DMS53 (cell line): ENCODE results near the gene FGG.
A peak's percentile ranks its signal among the peaks of the same experiment; 100 is the strongest.

Experiments used
- DNase-seq: peaks from one replicate; lab custom pipeline; 2025; lab: John Stamatoyannopoulos, UW

Gene FGG

GRCh38 chr4:154585369-154586018 is 27.0 kb downstream of the FGG start:
- DNase-seq: no peak

- no peak for DNase-seq
Measured at GRCh38 chr4:154584259-154584658, 28.2 kb downstream of the FGG start.

- DNase-seq: no peak
Measured at GRCh38 chr4:154583677-154584076, 28.8 kb downstream of the FGG start.

- no peak for DNase-seq
Measured at GRCh38 chr4:154583230-154583629, 29.2 kb downstream of the FGG start.

- DNase-seq: no peak
Measured at GRCh38 chr4:154582723-154583122, 29.7 kb downstream of the FGG start.

GRCh38 chr4:154579927-154580326 is 32.5 kb downstream of the FGG start:
- no peak for DNase-seq

GRCh38 chr4:154578919-154579318 is 33.5 kb downstream of the FGG start:
- no peak for DNase-seq

- DNase-seq: no peak
Measured at GRCh38 chr4:154577324-154577723, 35.1 kb downstream of the FGG start.

- no peak for DNase-seq
Measured at GRCh38 chr4:154574311-154574710, 38.1 kb downstream of the FGG start.

- no peak for DNase-seq
Measured at GRCh38 chr4:154573190-154573870, 39.1 kb downstream of the FGG start.

GRCh38 chr4:154569584-154569983 is 42.9 kb downstream of the FGG start:
- DNase-seq: no peak

- no peak for DNase-seq
Measured at GRCh38 chr4:154569028-154569427, 43.4 kb downstream of the FGG start.

GRCh38 chr4:154566639-154567204 is 45.7 kb downstream of the FGG start:
- no peak for DNase-seq

- DNase-seq: no peak
Measured at GRCh38 chr4:154565704-154566103, 46.8 kb downstream of the FGG start.

GRCh38 chr4:154564311-154564710 is 48.1 kb downstream of the FGG start:
- no peak for DNase-seq

- DNase-seq: peak; percentile 12
Measured at GRCh38 chr4:154562697-154563254, 49.7 kb downstream of the FGG start, which contains the start of gene FGB. Gene FGB (plus strand): TSS chr4:154563011. CDS start chr4:154563019, 8 bp downstream.

GRCh38 chr4:154560824-154561231 is 51.6 kb downstream of the FGG start:
- DNase-seq: no peak

GRCh38 chr4:154560419-154560801 is 52.0 kb downstream of the FGG start:
- DNase-seq: no peak

- peak; percentile 84 for DNase-seq
Measured at GRCh38 chr4:154559494-154560418, 52.7 kb downstream of the FGG start.

GRCh38 chr4:154559141-154559493 is 53.3 kb downstream of the FGG start:
- DNase-seq: no peak
